Measurements from ENCODE around the gene ATF5. TPM values are rescaled to one million over a fixed set of nuclear protein-coding genes. Genes with fewer than 3 reads are reported as not detected.

ATF5 gene
- total and polyA plus RNA-seq, 2 of the 8 experiments (the other 6 are each of a cell fraction or from before 2014, with no cell fraction given) = 6.2 to 13.1 TPM

DNA sequence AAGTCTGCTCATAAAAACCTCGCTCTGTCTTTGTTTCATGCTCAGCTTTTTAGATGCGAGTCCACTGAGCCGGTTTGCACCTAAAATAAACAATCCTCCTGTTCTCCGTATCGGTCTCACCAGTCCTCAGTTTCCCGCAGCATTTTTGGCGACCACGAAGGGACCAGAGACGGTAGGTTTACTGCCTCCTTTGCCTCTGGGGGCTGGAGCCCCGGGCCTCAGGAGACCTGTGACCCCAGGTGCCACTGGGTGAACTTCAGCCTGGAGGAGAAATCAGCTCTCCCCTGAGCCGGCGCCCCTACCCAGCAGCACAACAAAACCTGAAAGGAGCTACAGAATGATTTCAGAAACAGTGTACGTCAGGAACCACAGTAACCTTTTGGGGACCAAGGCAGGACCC, 23.9 kb downstream of the ATF5 start:
- Histone ChIP-seq H3K27ac (ENCODE audit: low read depth, low read length) (no peak overlapping the region), H3K4ac (replicated peaks; ENCODE audit: insufficient read length, low read depth, low read length) (no peak overlapping the region), H3K27me3 (replicated peaks in 1 of 4; ENCODE audit: control insufficient read depth in 3 of 4, extremely low read depth in 1 of 4, insufficient read depth in 3 of 4, low read length in 3 of 4) (no peaks in the 10 kb centered on the region), H2BK20ac (ENCODE audit: low read length) (no peak overlapping the region), H3K9me3 (ENCODE audit: insufficient read depth in 2 of 2, low read depth in 1 of 2, low read length in 1 of 2) (peaks cover 0 to 3% of the 10 kb centered on the region in 2 experiments; a peak in 1 of 4 replicates), H3K36me3 (ENCODE audit: control insufficient read depth in 2 of 4, insufficient read depth in 4 of 4, low read length in 3 of 4) (no peaks in the 10 kb centered on the region), H2BK120ac (replicated peaks; ENCODE audit: low read depth, low read length) (no peak overlapping the region), H3K9ac (replicated peaks in 1 of 4; ENCODE audit: extremely low read depth in 1 of 4, low read depth in 3 of 4, low read length in 3 of 4) (no peak overlapping the region), H3K4me1 (replicated peaks in 1 of 4; ENCODE audit: control insufficient read depth in 3 of 4, insufficient read depth in 4 of 4, low read length in 3 of 4) (peaks cover 0 to 14% (median 5%) of the 10 kb centered on the region in 4 experiments; a peak in 5 of 7 replicates), H2BK5ac (ENCODE audit: low read depth, low read length) (no peak overlapping the region), H3K23me2 (ENCODE audit: low read depth, low read length) (no peaks in the 10 kb centered on the region), H2BK15ac (ENCODE audit: low read length) (no peak overlapping the region), H3K4me2 (ENCODE audit: insufficient read depth in 1 of 2, low read depth in 2 of 2, low read length in 2 of 2) (no peak overlapping the region), H3K79me1 (ENCODE audit: low read depth, low read length) (no peaks in the 10 kb centered on the region), H4K91ac (replicated peaks; ENCODE audit: insufficient read length, low read length) (no peak overlapping the region), H4K20me1 (replicated peaks in 1 of 2; ENCODE audit: control insufficient read depth in 1 of 2, insufficient read depth in 2 of 2, low read length in 2 of 2) (peaks cover 0 to 1% of the 10 kb centered on the region in 2 experiments), H4K5ac (ENCODE audit: insufficient read length, low read depth, low read length) (no peak overlapping the region), H4K8ac (ENCODE audit: extremely low read depth, insufficient read depth, low read length) (no peak overlapping the region), H3K56ac (replicated peaks; ENCODE audit: insufficient read length, low read depth, low read length) (no peak overlapping the region), H3K14ac (ENCODE audit: insufficient read length) (no peak overlapping the region), H3K4me3 (ENCODE audit: extremely low read depth in 1 of 4, insufficient read depth in 2 of 4, low read depth in 3 of 4, low read length in 4 of 4) (no peak overlapping the region), H3K18ac (ENCODE audit: extremely low read depth, low read length) (no peak overlapping the region), H2AK5ac (ENCODE audit: low read depth, low read length) (no peak overlapping the region), H2AFZ (ENCODE audit: low read length) (no peak overlapping the region), H2BK12ac (ENCODE audit: low read depth, low read length) (no peak overlapping the region), H3K23ac (ENCODE audit: insufficient read length) (no peak overlapping the region), H3K79me2 (ENCODE audit: control insufficient read depth in 1 of 2, insufficient read depth in 2 of 2, low read length in 2 of 2) (no peaks in the 10 kb centered on the region)
- TF ChIP-seq EGR1 (IDR thresholded peaks at IDR 0.05; ENCODE audit: borderline replicate concordance, low read depth, low read length) (no peak), SAP30 (IDR thresholded peaks at IDR 0.05; ENCODE audit: insufficient read depth, insufficient replicate concordance, low read length) (no peak), TAF7 (optimal IDR thresholded peaks at IDR 0.05; ENCODE audit: borderline replicate concordance, low read depth, low read length) (no peak)
- POLR2A ChIA-PET (ENCODE audit: partially characterized antibody) = interaction anchor here (0.9 to 1.0 kb wide), 2 partner anchors 10 to 22 kb away, joined by 4 read pairs; no protein-coding TSS in a partner anchor
- no peak for FAIRE-seq
- WGBS, 2 experiments (ENCODE audit: extremely low coverage in 1 of 2, insufficient coverage in 1 of 2, insufficient read length in 1 of 2, insufficient replicate concordance in 2 of 2, low coverage in 1 of 2, low lambda C conversion rate in 2 of 2, missing lambda C conversion rate in 1 of 2) = 90% methylated on average over 13 of the region's 13 CpGs; no CpG with 5 or more reads in 1 of the 2 experiments
- CTCF ChIA-PET (ENCODE audit: partially characterized antibody) = interaction anchor here (1.2 to 7.3 kb wide), 6 partner anchors 13 to 81 kb away, joined by 3 to 69 read pairs (median 7); no protein-coding TSS in a partner anchor
- DNase-seq (ENCODE audit: low read depth in 1 of 2, low spot score in 2 of 2) = no peak

Data from H1 (cell line).